HG03095 (cell line): ENCODE data around the gene PLEKHN1.

ENCODE experiments used
- ATAC-seq: cut with Tn5 transposase; IDR thresholded peaks from one replicate; pipeline ENCODE4 v1.9.1; 2021; ENCODE audit warnings: moderate library complexity; ENCODE audit not compliant: unreplicated experiment

PLEKHN1 gene, protein sequence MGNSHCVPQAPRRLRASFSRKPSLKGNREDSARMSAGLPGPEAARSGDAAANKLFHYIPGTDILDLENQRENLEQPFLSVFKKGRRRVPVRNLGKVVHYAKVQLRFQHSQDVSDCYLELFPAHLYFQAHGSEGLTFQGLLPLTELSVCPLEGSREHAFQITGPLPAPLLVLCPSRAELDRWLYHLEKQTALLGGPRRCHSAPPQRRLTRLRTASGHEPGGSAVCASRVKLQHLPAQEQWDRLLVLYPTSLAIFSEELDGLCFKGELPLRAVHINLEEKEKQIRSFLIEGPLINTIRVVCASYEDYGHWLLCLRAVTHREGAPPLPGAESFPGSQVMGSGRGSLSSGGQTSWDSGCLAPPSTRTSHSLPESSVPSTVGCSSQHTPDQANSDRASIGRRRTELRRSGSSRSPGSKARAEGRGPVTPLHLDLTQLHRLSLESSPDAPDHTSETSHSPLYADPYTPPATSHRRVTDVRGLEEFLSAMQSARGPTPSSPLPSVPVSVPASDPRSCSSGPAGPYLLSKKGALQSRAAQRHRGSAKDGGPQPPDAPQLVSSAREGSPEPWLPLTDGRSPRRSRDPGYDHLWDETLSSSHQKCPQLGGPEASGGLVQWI

DNA sequence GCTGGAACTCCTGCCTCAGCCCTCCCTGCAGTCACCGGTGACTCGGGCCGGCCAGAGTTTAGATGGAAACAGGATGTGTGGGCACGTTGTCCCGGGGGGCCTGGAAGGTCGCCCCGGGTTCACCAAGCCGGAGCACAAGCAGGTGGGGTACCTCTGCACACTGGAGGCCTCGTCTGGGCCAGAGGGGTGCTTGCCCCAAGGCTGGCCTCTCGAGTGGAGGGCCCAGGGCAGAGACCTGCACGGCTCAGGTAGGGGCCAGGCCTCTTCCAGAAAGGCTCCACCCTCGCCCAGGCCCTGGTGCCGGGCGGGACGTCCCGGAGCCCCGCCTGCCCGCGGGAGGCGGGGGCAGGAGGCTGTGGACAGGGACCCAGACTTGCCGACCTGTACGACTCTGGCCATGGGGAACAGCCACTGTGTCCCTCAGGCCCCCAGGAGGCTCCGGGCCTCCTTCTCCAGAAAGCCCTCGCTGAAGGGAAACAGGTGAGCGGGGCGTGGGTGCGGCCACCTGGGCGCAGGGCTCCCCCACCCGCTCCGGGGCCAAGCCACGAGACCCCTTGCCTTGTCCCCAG, at the start of gene PLEKHN1:
TSS of gene PLEKHN1 (plus strand) at position 348 of the 569 bp plus-strand sequence. CDS start at position 398, 50 bp downstream.
- ATAC-seq, result no peak

DNA sequence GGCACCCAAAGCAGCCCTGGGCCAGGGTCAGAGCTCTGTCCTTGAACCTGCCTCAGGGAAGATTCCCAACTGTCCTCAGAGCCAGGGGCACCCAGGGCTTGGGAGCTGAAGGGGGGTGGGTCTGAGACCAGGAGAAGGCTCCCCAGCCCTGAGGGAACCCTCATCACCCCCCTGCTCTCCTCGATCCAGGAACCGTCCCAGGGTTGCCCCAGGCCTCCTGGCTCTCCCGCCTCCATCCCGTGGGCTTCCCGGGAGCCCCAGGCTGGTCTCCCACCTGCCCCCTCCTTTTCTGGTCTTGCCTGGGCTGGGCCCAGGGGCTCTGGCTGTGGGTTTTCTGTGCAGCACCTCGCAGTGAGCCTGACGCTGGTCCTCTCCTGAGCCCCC, 49.2 kb upstream of the PLEKHN1 start:
- no peak for ATAC-seq

DNA sequence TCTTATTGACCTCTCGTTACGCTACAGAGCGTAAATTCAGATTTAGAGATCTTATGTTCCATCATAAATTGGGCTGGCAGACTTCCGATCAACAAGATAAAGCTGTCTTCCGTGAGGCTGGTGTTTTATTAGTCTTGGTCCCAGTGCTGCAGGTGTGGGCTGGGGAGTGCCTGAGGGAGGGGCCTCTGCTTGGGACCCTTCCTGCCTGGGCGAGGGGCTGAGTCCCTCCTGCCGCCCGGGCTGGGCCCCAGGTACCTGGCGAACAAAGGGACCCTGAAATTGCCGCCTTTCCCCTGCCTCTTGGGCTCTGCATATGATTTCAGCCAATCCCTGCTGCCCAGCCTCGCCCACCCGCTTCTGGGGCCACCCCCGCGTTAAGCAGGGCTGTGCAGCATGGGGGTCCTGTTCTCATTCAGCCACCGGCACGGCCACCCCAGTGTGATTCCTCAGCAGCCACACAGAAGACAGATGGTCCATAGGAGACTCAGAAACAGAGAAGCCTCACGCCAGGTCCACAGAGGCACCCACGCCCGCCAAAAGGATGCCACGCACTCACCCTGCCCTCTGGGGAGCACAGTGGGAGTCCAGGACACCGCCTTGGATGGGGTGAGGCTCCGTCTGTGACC, 48.7 kb upstream of the PLEKHN1 start:
- ATAC-seq, result no peak

DNA sequence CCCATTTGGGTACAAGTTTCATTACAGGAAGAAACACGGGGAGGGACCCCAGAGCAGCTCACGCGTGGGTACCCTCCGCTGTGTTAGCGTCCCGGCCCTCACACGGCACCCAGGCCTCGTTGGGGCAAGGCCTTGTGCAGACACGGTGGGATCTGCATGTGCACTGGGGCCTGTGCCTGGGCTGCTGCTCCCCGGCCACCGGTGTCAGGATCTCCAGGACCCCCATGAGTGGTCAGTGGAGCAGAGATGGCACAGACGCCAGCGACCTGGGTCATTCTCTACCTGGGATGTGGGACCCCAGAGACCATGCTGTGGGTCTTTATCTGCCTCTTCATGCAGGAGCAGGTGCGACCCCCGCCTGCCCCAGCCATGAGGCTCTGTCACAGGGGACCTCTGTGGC, 47.9 kb upstream of the PLEKHN1 start:
- ATAC-seq, result no peak

DNA sequence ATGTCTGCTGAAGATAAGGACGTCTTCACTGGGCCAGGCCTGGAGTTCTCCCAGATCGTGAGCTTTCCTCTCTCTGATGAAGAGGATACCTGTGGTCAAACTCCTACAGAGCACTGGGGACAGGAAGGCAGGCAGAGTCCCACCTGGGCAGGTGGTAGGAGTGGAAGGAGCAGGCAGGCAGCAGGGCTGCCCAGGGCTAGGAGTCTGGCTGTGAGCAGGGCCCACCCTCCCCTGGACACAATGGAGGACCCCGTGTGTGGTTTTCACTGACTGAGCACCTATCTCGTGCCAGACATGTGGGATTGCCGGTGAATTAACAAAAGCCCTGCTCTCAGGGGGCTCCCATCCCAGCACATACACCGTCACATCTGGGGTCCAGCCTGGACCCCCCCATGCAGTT, 47.4 kb upstream of the PLEKHN1 start:
- ATAC-seq, result no peak

DNA sequence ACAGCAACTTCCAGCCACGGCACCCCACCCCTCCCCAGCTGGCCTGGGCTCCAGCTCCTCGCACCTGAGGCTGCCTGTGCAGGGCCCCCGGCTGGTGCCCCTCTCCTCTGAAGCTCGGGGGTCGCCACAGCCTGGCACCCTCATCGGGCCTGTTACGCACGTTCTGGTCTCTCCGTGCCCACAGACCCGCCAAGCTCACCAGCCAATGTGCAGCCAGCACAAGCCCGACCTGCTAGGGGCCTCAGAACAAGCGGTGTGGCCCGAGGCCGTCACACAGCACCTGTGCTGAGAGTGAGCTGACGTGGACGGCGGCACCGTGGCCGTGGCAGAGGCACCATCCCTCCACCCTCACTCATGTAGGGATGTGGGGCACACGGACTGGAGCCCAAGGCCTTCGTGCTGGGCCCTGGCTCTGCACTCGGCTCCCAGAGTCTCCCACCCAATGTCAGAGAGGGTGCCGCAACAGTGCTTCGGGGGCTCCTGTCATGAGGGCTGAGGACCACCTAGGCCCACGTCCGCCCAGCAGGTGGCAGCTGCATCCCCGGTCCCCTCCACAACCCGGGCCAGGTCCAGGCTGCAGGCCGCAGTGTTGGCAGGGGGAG, 46.9 kb upstream of the PLEKHN1 start:
- no peak for ATAC-seq

DNA sequence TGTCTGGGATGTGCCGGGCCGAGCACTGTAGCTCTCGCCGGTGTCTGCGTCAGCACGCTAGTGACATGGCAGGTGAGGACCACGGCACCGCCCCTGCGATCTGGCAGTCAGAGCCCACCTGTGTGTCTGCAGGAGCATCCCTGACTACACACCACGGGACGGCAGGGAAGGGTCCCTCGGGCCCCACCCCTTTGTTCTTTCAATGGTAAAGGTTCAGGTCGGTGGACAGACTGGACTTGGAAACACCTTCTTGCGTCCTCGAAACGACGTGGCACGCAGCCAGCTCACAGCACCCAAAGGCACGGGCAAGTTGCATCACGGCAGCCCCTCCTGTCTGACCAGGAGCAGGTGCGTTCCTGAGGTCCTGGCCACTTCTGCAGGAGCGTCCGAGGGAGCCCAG, 46.3 kb upstream of the PLEKHN1 start:
- ATAC-seq, result no peak

DNA sequence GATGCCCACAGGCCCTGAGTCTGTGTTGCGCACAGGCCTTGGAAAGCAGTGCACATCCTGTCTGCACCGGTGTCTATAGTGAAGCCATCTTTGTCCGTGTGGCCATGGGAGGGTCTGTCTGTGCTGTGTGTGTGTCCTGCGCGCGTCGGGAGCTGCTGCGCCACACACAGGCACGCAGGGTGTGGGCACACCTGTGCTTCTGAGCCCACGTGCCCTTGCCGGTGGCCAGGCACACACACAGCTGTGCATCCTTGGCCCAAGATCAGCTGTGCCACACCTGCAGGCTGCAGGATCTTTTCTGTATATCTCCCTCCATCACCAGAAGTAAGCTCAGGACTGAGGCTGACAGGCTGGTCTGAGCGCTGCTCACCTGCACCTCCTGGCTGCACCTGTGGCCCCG, 45.8 kb upstream of the PLEKHN1 start:
- ATAC-seq, result no peak

DNA sequence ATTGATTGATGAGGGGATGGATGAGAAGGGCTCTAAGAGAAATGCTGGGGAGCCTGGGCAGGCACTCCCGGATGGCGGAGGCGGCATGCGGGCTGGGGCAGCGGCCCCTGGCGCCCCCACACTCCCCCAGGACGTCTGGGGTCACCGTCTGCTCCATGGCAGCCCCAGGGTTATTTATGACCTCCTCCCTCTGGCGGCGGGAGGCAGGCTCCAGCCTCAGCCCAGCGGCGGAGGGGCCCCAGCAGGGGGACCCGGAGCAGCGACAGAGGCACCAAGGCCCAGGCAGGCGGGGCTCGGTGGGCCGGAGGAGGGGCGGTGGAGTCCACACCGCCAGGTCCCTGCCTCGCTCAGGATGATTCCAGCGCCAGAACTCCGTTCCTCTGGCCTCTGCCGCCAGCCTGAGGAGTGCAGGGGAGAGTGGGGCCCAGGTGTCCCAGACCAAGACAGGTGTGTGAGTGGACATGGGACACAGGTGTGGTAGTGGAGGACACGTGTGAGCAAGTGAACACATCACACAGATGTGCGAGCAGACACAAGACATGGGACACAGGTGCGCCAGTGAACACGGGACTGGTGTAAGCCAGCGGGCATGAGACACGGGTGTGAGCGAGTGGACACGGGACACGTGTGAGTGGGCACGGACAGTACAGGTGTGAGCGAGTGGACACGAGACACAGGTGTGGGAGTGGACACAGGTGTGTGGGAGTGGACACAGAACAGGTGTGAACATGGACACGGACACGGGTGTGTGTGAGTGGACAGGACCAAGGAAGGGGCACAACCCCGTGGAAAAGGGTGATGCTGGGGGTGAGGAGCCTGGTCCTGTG, 45.1 kb upstream of the PLEKHN1 start:
- ATAC-seq, result no peak

DNA sequence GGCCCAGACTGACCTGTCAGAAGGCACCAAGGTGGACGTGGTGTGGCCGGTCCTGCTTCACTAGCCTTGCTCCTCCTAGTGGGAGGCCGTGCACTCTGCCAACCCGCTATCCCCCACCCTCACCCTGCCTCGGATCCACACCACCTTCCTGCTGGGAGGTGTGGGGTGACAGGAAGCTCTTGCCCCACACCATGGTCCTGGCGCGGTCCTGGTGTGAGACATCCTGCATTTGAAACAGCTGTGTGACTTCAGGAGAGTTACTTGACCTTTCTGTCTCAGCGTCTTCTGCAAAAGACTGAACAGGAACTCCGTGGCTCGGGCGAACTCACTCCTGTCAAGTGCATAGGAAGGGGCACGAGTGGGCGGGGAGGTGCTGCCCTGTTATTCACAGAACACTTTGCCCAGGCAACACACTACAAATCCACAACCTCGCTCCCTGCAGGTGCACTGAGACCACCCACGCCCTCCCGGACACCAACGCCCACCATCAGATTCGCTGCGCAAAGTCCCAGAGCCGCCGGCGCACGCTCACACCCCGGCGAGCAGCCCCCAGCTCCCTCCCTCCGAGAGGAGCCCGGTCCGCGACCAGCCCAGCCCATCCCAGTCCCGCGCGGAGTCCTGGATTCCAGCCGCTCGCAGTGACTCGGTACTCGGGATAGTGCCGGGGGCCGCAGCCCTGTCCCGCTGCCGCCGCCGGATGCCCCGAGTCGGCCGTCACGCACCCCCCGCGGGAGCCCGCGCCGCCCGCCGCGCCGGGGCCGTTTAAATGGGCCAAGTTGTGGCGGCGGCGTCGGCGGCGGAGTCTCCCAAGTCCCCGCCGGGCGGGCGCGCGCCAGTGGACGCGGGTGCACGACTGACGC, 42.9 kb upstream of the PLEKHN1 start, which contains the start of gene SAMD11:
TSS of gene SAMD11 (plus strand) at position 793 of the 860 bp plus-strand sequence. CDS start 509 bp downstream, outside the sequence.
- ATAC-seq, result no peak

DNA sequence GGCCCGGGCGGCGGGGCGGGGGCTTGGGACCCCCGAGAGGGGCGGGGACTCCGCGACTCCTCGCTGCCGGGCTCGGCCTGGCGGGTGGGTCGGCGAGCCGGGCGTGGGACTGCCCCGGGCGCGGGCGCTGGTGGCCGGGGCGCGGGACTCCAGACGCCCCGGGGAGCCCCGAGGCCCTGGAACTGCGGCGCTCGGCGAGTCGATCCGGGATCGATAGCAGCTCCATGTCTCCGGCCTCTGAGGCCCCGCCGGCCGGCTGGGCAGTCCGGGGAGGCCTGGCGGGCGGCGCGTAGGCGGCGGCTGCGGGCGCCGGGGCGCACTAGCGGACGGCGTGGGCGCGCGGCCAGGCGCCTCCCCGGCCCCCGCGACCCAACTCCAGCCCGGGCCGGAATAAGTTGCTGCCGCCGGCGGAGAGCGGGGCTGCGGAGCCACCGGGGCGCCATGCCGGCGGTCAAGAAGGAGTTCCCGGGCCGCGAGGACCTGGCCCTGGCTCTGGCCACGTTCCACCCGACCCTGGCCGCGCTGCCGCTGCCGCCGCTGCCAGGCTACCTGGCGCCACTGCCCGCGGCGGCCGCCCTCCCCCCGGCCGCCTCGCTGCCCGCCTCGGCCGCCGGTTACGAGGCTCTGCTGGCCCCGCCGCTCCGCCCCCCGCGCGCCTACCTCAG, 42.2 kb upstream of the PLEKHN1 start:
- no peak for ATAC-seq

DNA sequence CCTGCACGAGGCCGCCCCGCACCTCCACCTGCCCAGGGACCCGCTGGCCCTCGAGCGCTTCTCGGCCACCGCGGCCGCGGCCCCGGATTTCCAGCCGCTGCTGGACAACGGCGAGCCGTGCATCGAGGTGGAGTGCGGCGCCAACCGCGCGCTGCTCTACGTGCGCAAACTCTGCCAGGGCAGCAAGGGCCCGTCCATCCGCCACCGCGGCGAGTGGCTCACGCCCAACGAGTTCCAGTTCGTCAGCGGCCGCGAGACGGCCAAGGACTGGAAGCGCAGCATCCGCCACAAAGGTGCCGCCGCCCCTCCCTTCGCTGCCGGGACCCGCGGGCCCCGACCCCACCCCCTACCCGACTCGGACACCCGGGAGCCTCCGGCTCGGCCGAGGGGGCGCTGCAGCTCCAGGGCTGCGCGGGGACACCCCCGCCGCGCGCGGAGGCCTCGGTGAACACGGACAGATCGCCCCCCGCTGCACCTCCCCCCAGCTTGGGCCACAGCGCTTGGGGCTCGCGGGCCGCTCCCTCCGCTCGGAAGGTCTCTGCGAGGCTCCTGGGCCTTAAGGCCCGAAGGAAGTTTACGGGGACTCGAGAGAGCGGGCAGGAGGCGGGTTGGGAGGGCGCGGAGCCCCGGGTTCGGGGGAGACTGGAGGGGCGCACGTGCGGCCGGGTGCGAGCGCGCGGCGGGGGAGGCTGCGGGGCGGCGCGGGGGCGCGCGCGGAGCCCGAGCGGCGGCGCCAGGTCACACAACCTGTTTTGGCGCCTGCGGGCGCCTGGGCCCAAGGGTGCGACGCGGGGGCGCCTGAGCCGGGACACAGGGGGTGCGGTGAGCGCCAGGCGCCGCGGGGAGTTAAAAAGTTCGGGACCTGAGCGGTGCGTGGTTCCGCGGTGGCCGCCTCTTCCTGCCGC, 41.4 kb upstream of the PLEKHN1 start:
- ATAC-seq, result no peak

DNA sequence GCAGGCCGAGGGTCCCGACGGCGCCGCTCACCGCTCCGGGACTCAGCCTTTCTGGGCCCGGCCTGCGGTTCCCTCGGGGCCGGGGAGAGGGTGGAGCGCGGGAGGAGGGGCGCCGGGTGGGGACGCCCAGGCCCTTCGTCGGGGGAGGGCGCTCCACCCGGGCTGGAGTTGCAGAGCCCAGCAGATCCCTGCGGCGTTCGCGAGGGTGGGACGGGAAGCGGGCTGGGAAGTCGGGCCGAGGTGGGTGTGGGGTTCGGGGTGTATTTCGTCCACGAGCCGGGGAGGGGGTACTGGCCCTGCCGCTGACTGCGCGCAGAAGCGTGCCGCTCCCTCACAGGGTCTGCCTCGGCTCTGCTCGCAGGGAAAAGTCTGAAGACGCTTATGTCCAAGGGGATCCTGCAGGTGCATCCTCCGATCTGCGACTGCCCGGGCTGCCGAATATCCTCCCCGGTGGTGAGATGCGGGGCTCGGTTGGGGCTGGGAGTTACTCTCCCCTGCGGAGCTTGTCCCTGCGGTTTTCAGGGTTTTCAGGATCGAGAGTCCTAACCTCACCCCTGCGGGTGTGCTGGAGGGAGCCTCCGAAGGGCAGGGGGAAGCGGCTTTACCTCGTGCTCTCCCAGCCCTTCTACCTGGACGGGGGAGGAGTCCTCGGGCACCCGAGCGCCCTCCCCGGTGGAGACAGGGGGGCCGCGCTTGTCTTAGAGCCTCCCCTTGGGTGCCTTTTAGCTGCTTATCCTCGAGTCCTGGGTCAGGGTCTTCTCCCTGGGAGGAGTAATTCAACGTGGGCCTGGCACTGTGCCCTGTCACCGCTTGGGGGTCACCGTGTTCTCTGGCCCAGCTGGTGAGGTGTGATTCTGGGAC, 40.5 kb upstream of the PLEKHN1 start:
- no peak for ATAC-seq

DNA sequence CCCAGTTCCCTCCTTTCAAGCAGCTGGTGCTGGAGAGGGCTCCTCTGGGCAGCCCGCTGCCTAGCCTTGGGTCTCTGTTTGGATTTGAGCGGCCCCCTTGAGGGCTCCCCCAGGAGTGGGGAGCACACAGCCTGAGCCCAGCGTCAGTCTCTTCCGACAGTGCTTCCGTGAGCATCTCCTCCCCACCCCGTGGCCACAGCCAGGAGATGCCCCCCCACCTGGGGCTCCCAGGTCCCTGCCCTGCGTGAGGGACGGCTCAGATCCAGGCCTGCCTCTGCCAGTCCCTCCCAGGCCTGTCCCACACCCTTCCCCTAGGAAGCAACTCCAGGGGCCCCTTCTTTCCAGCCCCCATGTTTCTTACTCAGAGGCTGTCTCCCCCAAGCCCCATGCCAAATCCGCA, 39.0 kb upstream of the PLEKHN1 start:
- ATAC-seq, result no peak

DNA sequence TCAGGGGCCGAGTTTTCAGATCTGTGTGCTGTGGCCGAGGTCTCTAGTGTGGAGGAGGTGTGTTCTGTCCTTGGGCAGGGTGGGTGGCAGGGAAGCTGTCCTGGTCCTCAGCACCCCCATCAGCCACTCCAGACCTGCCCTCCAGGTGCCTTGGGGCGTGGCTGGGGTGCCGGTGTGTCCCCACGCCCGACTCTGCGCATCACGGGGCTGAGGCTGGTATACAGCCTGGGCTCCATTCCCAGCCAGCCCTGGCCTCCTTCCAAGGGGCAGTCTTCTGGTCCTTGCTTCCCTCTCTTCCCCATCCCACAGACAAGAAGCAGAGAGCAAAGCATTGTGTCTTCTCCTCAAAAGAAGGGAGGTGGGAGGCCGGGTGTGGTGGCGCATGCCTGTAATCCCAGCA, 38.5 kb upstream of the PLEKHN1 start:
- no peak for ATAC-seq

DNA sequence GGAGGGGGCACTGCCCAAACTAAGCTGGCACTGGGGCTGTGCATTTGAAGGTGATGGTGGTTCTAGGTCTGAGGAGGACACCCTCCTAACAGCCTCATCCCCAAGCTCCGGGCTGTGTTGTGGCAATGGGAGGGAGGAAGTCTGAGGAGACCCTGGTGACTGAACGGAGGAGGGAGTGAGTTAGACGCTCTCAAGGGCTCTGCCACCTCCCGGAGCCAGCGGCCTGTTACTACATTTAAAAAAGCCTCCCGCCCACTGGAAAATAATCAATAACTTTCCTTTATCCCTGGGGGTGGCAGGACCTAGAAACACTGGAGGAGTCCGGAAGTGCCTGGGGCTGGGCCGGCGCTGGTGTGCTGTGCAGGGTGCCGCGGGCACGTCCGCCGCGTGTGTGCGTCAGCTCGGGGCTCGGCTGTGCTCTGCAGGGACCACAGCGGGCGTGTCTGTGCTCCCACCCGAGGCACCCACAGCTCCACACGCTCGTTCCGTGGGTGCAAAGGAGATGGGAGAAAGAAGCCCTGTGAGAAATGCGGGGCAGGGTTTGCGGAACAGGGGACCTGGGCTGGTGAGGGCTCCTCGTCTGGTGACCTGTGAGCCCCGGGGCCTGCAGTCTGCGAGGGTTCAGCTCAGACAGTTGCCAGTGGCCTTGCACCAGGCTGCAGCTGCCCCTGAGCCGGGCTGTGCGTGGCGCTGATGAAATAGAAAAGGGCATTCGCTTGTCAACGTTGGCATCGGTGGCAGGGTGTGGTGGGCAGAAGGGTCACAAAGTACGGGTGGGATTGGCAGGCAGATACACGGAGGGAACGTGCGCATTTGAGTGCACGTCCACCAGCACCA, 37.2 kb upstream of the PLEKHN1 start:
- ATAC-seq, result no peak
